Breast epithelium (tissue), 4 donors: ENCODE data around the gene MEFV. TPM values are rescaled to one million over a fixed set of nuclear protein-coding genes. Genes with fewer than 3 reads are reported as not detected.
"Not testable (repeated sequence)": the region's sequence is repeated elsewhere in the genome, so short reads cannot be mapped to it uniquely, and the experiment has no call there.

Source experiments
- DNase-seq, 2 donors: peaks; one replicate each; pipeline ENCODE4 v3.0.0-alpha.2; 2019; ENCODE audit warnings: low spot score in 2 of 2
- H3K27ac ChIP-seq, 2 donors: fragments of 200-600 bp; sonication (generic) in 1 of 2; one replicate each; pipeline ENCODE4 v1.5.1; 2016 to 2019; ENCODE audit warnings: mild to moderate bottlenecking in 1 of 2
- H3K27me3 ChIP-seq, 2 donors: fragments of 200-600 bp; sonication (generic) in 1 of 2; one replicate each; pipeline versions ENCODE4 v1.5.1 to v1.6.0; 2017 to 2019; ENCODE audit warnings: control low read depth in 1 of 2, mild to moderate bottlenecking in 1 of 2
- H3K36me3 ChIP-seq: fragments of 200-600 bp; one replicate; pipeline ENCODE4 v1.5.1; 2019
- H3K4me1 ChIP-seq, 2 donors: fragments of 200-600 bp; sonication (generic); one replicate each; pipeline ENCODE4 v1.5.1; 2016 to 2019; ENCODE audit warnings: control low read depth in 1 of 2
- H3K4me3 ChIP-seq, 3 donors: fragments of 200-600 bp; sonication (generic); 1 replicate in 2 of 3; 2 replicates in 1 of 3; pipeline ENCODE4 v1.5.1; 2016 to 2019; ENCODE audit warnings: mild to moderate bottlenecking in 3 of 3, moderate library complexity in 2 of 3
- H3K9me3 ChIP-seq, 2 donors: fragments of 200-600 bp; sonication (generic) in 1 of 2; one replicate each; pipeline ENCODE4 v1.5.1; 2016 to 2019; ENCODE audit warnings: control low read depth in 1 of 2
- POLR2A ChIP-seq: fragments of 450-650 bp; IDR thresholded peaks from one replicate; pipeline ENCODE4 v1.6.1; 2016; ENCODE audit warnings: antibody characterized with exemption, mild to moderate bottlenecking, moderate library complexity
- POLR2AphosphoS5 ChIP-seq, 3 donors: sonication (generic); formaldehyde crosslinking; IDR thresholded peaks; one replicate each; pipeline ENCODE4 v1.6.1; 2017; ENCODE audit warnings: antibody characterized with exemption in 3 of 3
- intact Hi-C: fragments of 100-400 bp; cut with DNase I; formaldehyde crosslinking; loops from one replicate; pipeline ENCODE4 v1.15.1; 2023; ENCODE audit warnings: low total_unique reads
- total RNA-seq, 3 donors: library from RNA; depleted of rRNA; stranded (reverse); fragments of >200 nt; gene quantifications; one replicate each; pipeline ENCODE4 v1.1.0, GENCODE V29; 2016
- TF ChIP-seq, protein P1 (sequence below), 3 donors: fragments of 450-650 bp; IDR thresholded peaks; one replicate each; pipeline ENCODE4 v1.5.1; 2016 to 2017; ENCODE audit warnings: antibody characterized with exemption in 3 of 3, mild to moderate bottlenecking in 3 of 3, moderate library complexity in 3 of 3

Gene MEFV
- total RNA-seq, 3 donors from 2014 or later, result 0.66 to 5.6 (median 1.8) TPM

DNA sequence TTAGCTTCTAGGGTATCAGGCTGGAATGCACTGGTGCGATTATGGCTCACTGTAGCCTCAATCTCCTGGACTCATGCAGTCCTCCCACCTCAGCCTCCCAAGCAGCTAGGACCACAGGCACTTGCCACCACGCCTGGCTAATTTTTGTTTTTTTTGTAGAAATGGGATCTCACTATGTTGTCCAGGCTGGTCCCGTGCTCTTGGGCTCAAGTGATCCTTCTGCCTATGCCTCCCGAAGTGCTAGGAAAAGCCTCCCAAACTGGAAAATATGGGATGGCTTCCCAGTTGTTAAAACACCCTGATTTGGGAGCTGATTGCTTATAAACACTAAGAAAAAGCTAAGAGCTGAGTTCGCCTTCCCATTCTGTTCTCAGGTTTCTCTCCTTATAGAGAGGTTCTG, 20.2 kb upstream of the MEFV start:
- Histone ChIP-seq H3K27ac (no peak overlapping the region), H3K27me3 (no peaks in the 10 kb centered on the region), H3K4me1 (no peaks in the 10 kb centered on the region), H3K9me3 (peaks cover 0 to 6% of the 10 kb centered on the region in 2 donors), H3K36me3 (no peaks in the 10 kb centered on the region), H3K4me3 (no peak overlapping the region)
- intact Hi-C loops, result no loop called here
- TF ChIP-seq POLR2A, result no peak
- no peak for TF ChIP-seq POLR2AphosphoS5 (IDR thresholded peaks at IDR 0.05)
- TF ChIP-seq, protein P1, sequence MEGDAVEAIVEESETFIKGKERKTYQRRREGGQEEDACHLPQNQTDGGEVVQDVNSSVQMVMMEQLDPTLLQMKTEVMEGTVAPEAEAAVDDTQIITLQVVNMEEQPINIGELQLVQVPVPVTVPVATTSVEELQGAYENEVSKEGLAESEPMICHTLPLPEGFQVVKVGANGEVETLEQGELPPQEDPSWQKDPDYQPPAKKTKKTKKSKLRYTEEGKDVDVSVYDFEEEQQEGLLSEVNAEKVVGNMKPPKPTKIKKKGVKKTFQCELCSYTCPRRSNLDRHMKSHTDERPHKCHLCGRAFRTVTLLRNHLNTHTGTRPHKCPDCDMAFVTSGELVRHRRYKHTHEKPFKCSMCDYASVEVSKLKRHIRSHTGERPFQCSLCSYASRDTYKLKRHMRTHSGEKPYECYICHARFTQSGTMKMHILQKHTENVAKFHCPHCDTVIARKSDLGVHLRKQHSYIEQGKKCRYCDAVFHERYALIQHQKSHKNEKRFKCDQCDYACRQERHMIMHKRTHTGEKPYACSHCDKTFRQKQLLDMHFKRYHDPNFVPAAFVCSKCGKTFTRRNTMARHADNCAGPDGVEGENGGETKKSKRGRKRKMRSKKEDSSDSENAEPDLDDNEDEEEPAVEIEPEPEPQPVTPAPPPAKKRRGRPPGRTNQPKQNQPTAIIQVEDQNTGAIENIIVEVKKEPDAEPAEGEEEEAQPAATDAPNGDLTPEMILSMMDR (IDR thresholded peaks at IDR 0.05), result no peak
- no peak for DNase-seq

DNA sequence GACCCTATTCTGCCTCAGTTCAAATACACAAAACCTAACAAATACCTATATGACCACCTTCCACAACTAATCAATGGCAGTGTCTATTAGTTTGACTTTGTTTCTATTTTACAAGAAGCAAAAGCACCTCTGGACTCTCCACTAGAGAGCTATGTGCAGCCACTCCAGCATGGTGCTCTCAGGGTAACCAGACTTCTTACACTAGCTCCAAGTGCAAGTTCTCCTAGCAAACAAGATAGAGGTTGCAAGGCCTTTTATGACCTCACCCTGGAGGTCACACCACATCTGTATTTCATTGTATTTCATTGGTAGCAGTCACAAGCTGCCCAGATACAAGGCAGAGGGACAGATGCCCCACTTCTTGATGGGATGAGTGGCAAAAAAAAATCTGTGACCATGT, 18.5 kb upstream of the MEFV start:
- H3K4me3 ChIP-seq, result no peak overlapping the region
- DNase-seq, result no peak
- TF ChIP-seq POLR2A (no peak), POLR2AphosphoS5 (IDR thresholded peaks at IDR 0.05) (no peak)
- TF ChIP-seq, protein P1 (IDR thresholded peaks at IDR 0.05), result no peak
- no peaks in the 10 kb centered on the region for H3K36me3 ChIP-seq
- H3K27me3 ChIP-seq, result no peaks in the 10 kb centered on the region
- no peak overlapping the region for H3K27ac ChIP-seq
- peaks cover 0 to 13% of the 10 kb centered on the region in 2 donors for H3K9me3 ChIP-seq
- intact Hi-C loops, result no loop called here
- H3K4me1 ChIP-seq, result no peaks in the 10 kb centered on the region

DNA sequence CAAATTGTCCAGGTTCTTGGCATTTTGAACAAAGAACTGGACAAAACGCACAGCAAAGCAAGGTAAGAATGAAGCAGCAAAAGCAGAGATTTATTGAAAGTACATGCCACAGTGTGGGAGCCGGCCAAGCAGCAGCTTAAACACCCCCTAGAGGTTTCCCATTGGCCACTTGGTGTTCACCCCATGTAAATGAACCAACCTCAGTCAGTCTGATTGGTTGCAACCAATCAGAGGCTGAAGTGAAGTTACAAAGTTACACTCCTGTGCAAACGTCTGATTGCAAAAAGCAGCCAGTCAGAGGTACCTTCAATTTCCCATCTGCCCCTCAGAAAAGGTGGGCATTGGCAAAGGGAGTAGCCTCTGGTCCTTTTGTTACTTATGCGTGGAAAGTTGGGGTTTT, 18.1 kb upstream of the MEFV start:
- intact Hi-C loops, result no loop called here
- Histone ChIP-seq H3K36me3 (no peaks in the 10 kb centered on the region), H3K4me3 (no peak overlapping the region), H3K9me3 (peaks cover 0 to 18% of the 10 kb centered on the region in 2 donors), H3K27ac (no peak overlapping the region), H3K27me3 (no peaks in the 10 kb centered on the region), H3K4me1 (no peaks in the 10 kb centered on the region)
- no peak for DNase-seq
- TF ChIP-seq POLR2AphosphoS5 (IDR thresholded peaks at IDR 0.05) (no peak), POLR2A (no peak)
- TF ChIP-seq, protein P1 (IDR thresholded peaks at IDR 0.05), result no peak

DNA sequence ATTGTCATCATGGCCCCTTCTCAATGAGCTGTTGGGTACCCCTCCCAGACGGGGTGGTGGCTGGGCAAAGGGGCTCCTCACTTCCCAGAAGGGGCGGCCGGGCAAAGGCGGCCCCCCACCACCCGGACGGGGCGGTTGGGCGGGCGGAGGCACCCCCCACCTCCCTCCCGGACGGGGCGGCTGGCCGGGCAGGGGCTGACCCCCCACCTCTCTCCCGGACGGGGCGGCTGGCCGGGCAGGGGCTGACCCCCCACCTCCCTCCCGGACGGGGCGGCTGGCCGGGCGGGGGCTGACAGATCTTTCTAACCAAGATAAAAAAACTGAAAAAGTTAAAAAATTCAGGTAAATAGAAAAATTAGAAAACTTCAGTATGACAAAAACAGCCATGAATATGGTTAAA, 14.8 kb upstream of the MEFV start:
- H3K9me3 ChIP-seq, result peaks cover 0 to 31% of the 10 kb centered on the region in 2 donors
- H3K36me3 ChIP-seq, H3K27me3 ChIP-seq, intact Hi-C loops, H3K4me1 ChIP-seq, H3K27ac ChIP-seq, H3K4me3 ChIP-seq, DNase-seq: not testable (repeated sequence)

DNA sequence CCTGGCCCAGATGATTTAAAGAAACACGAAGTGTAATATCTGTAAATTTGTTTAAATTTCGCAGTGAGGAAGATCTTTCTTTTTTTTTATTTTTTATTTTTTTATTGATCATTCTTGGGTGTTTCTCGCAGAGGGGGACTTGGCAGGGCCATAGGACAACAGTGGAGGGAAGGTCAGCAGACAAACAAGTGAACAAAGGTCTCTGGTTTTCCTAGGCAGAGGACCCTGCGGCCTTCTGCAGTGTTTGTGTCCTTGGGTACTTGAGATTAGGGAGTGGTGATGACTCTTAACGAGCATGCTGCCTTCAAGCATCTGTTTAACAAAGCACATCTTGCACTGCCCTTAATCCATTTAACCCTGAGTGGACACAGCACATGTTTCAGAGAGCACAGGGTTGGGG, 14.3 kb upstream of the MEFV start:
- DNase-seq, H3K4me3 ChIP-seq, H3K36me3 ChIP-seq, H3K27me3 ChIP-seq, H3K4me1 ChIP-seq, H3K27ac ChIP-seq, intact Hi-C loops: not testable (repeated sequence)
- peaks cover 0 to 36% of the 10 kb centered on the region in 2 donors for H3K9me3 ChIP-seq

DNA sequence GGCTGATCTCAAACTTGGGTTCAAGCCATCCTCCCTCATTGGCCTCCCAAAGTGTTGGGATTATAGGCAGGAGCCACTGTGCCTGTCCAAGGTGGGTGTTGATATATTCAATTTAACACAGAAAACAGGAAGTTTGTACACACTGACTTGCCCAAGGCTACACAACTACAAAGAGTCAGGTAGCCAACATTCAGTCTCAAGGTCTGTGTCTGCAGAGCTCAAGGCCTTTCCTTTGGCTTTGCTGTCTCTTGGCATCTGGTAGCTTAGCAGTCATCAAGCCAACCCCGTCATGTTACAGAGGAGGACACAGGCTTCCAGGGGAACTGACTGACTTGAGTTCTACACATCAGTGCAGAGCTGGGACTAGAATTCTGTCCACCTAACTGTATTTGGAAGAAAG, 11.9 kb upstream of the MEFV start:
- intact Hi-C loops, result no loop called here
- no peaks in the 10 kb centered on the region for H3K27me3 ChIP-seq
- H3K4me1 ChIP-seq, result no peaks in the 10 kb centered on the region
- no peak for DNase-seq
- no peak overlapping the region for H3K27ac ChIP-seq
- no peak for TF ChIP-seq POLR2A
- TF ChIP-seq, protein P1 (IDR thresholded peaks at IDR 0.05), result no peak
- TF ChIP-seq POLR2AphosphoS5 (IDR thresholded peaks at IDR 0.05), result no peak
- no peaks in the 10 kb centered on the region for H3K36me3 ChIP-seq
- H3K4me3 ChIP-seq, result no peak overlapping the region
- H3K9me3 ChIP-seq, result peaks cover 0 to 38% of the 10 kb centered on the region in 2 donors
